HepG2 (cell line): Measurements from ENCODE around the gene SIRT1. TPM values are rescaled to one million over a fixed set of nuclear protein-coding genes. Genes with fewer than 3 reads are reported as not detected.

Experiments used
- ATAC-seq: fragments of 200-7000 bp; cut with Tn5 transposase; 3 replicates; pipeline ENCODE4 v1.9.1; 2020; ENCODE audit warnings: mild to moderate bottlenecking, moderate library complexity
- BruUV-seq: library from RNA; stranded (reverse); fragments of 400-500 nt; replicated peaks from 2 replicates; lab custom pipeline; 2021; lab: Mats Ljungman, UMichigan
- CTCF ChIA-PET: fragments of 300-600 bp; formaldehyde crosslinking; extraction: SDS; loops from one replicate; lab custom pipeline; 2021; ENCODE audit warnings: low total read pairs, inconsistent platforms, low intra/inter-chr PET ratio; lab: Yijun Ruan, JAX
- POLR2A ChIA-PET: fragments of 350-600 bp; sonication (Branson Sonifier 250); formaldehyde crosslinking; loops from one replicate; lab custom pipeline; 2020; ENCODE audit warnings: antibody characterized with exemption, inconsistent platforms; lab: Yijun Ruan, JAX
- DNase-seq: peaks from one replicate; pipeline ENCODE4 v3.0.0-alpha.2; 2015; ENCODE audit warnings: low spot score
- FAIRE-seq: peaks from 3 replicates; lab custom pipeline; 2011; peaks lifted over from hg19 to GRCh38; lab: Jason Lieb, UNC
- H2AFZ ChIP-seq: one replicate; pipeline ENCODE4 v1.6.1; 2011; ENCODE audit warnings: low read length, inconsistent platforms
- H3K27ac ChIP-seq: fragments of 300-600 bp; 3 replicates; pipeline ENCODE4 v1.8.0; 2011; ENCODE audit warnings: mixed run types, mild to moderate bottlenecking, mixed read lengths, low read length, inconsistent platforms; ENCODE audit not compliant: insufficient read depth; ENCODE audit errors: extremely low read length
- H3K27me3 ChIP-seq, 2 experiments: fragments of 200-600 bp in 1 of 2; 2 replicates in 1 of 2; 3 replicates in 1 of 2; pipeline versions ENCODE4 v1.6.0 to v1.8.0; 2011; ENCODE audit warnings: low read length in 2 of 2, mild to moderate bottlenecking in 2 of 2, moderate library complexity in 2 of 2, inconsistent platforms in 1 of 2; ENCODE audit not compliant: insufficient read depth in 2 of 2, control insufficient read depth in 1 of 2
- H3K36me3 ChIP-seq, 2 experiments: fragments of 200-600 bp in 1 of 2; replicated peaks in 1 of 2; 2 replicates in 1 of 2; 3 replicates in 1 of 2; pipeline versions ENCODE4 v1.5.1 to v1.8.0; 2011; ENCODE audit warnings: low read length in 2 of 2, inconsistent platforms in 1 of 2; ENCODE audit not compliant: insufficient read depth in 2 of 2, control insufficient read depth in 1 of 2
- H3K4me1 ChIP-seq: 2 replicates; pipeline ENCODE4 v1.5.1; 2012; ENCODE audit warnings: low read length, inconsistent platforms; ENCODE audit not compliant: insufficient read depth
- H3K4me2 ChIP-seq: 2 replicates; pipeline ENCODE4 v1.6.0; 2011; ENCODE audit warnings: low read depth, low read length, inconsistent platforms
- H3K4me3 ChIP-seq, 3 experiments: fragments of 200-600 bp in 1 of 3; sonication (generic), shearing (Covaris generic) in 1 of 3; replicated peaks in 1 of 3; 2 replicates each; pipeline ENCODE4 v1.5.1; 2011 to 2016; ENCODE audit warnings: low read length in 3 of 3, inconsistent platforms in 2 of 3, low read depth in 2 of 3, mild to moderate bottlenecking in 2 of 3, control low read depth in 1 of 3, mixed read lengths in 1 of 3; ENCODE audit not compliant: insufficient read depth in 1 of 3
- H3K79me2 ChIP-seq: one replicate; pipeline ENCODE4 v1.6.1; 2011; ENCODE audit warnings: low read length, inconsistent platforms; ENCODE audit not compliant: insufficient read depth
- H3K9ac ChIP-seq: 2 replicates; pipeline ENCODE4 v1.6.0; 2011; ENCODE audit warnings: mild to moderate bottlenecking, low read depth, low read length, inconsistent platforms; ENCODE audit not compliant: insufficient read depth
- H3K9me3 ChIP-seq: 2 replicates; pipeline ENCODE4 v1.5.1; 2012; ENCODE audit warnings: mild to moderate bottlenecking, low read length
- H4K20me1 ChIP-seq: 2 replicates; pipeline ENCODE4 v1.6.0; 2011; ENCODE audit warnings: inconsistent platforms, mild to moderate bottlenecking, low read length, moderate library complexity; ENCODE audit not compliant: insufficient read depth
- CERS6 ChIP-seq: sonication (generic); formaldehyde crosslinking; IDR thresholded peaks from 2 replicates; pipeline ENCODE4 v1.5.0; 2020; ENCODE audit warnings: missing genetic modification reagents
- DRAP1 ChIP-seq: IDR thresholded peaks from 2 replicates; pipeline ENCODE4 v1.6.1; 2016; ENCODE audit warnings: missing genetic modification reagents, missing compliant biosample characterization
- MTA3 ChIP-seq: sonication (generic); formaldehyde crosslinking; IDR thresholded peaks from 2 replicates; pipeline ENCODE4 v1.4.0; 2020; ENCODE audit warnings: missing genetic modification reagents
- ZFP36L2 ChIP-seq: sonication (generic); formaldehyde crosslinking; IDR thresholded peaks from 2 replicates; pipeline ENCODE4 v1.4.0; 2020; ENCODE audit warnings: missing genetic modification reagents
- ZNF354B ChIP-seq: sonication (generic); formaldehyde crosslinking; IDR thresholded peaks from 2 replicates; pipeline ENCODE4 v1.8.0; 2022; ENCODE audit warnings: mild to moderate bottlenecking, missing genetic modification reagents
- WGBS: methylation state at CpG from one replicate; pipeline ENCODE4 v1.1.6; 2017; ENCODE audit warnings: low lambda C conversion rate; 5-methylcytosine and 5-hydroxymethylcytosine counted together
- in situ Hi-C: cut with HindIII; loops from 2 replicates; pipeline ENCODE4 v1.10.0; 2017; ENCODE audit warnings: low pct_unique_long_range_greater_than_20kb; ENCODE audit not compliant: extremely low pct_ligation_motif_present
- intact Hi-C: fragments of 100-400 bp; cut with micrococcal nuclease; formaldehyde crosslinking; loops from one replicate; pipeline ENCODE4 v1.10.0; 2022; ENCODE audit not compliant: unreplicated experiment
- polyA plus RNA-seq, 8 experiments: library from polyadenylated mRNA; depleted of rRNA in 3 of 8; stranded (reverse) in 7 of 8; unstranded in 1 of 8; fragments of >200 nt; fragmentation: Illumina TruSeq in 4 of 8; extraction: Trizol in 4 of 8; gene quantifications; 2 replicates each; pipeline versions ENCODE4 v1.2.1 to v1.2.3, GENCODE V29; 2011 to 2016; ENCODE audit warnings: low read depth in 4 of 8, missing spikeins in 1 of 8, mixed read lengths in 1 of 8; ENCODE audit not compliant: insufficient read depth in 1 of 8
- total RNA-seq, 5 experiments: library from RNA; depleted of rRNA; stranded (reverse); fragments of >200 nt; fragmentation: Illumina TruSeq; extraction: Trizol; gene quantifications; 2 replicates each; pipeline ENCODE4 v1.2.3, GENCODE V29; 2016; ENCODE audit warnings: low read depth in 1 of 5

Gene SIRT1
- total and polyA plus RNA-seq, 2 of the 13 experiments (the other 11 are each of a cell fraction or from before 2014, with no cell fraction given), result 9.4 to 10.2 TPM

- Histone ChIP-seq H3K4me2 (no peak overlapping the region), H3K9ac (no peak overlapping the region), H3K4me1 (peaks cover 23% of the 10 kb centered on the region), H2AFZ (no peak overlapping the region), H4K20me1 (no peaks in the 10 kb centered on the region), H3K27me3 (no peaks in the 10 kb centered on the region), H3K4me3 (no peak overlapping the region), H3K27ac (no peak overlapping the region), H3K9me3 (no peaks in the 10 kb centered on the region), H3K36me3 (no peaks in the 10 kb centered on the region), H3K79me2 (no peaks in the 10 kb centered on the region)
- CTCF ChIA-PET, result no interaction called here
- intact Hi-C loops (loop anchor here (10.0 kb wide), 1 partner anchor 221 kb away; the partner anchor contains the start of gene HERC4), in situ Hi-C loops (loop anchor here (5.0 to 25.0 kb wide), 4 partner anchors 66 to 459 kb away; no protein-coding TSS in a partner anchor)
- DNase-seq (no peak), FAIRE-seq (no peak), ATAC-seq (no peak)
- POLR2A ChIA-PET, result no interaction called here
- TF ChIP-seq CERS6 (CRISPR knock-in tag) (no peak), ZNF354B (CRISPR knock-in tag) (no peak), MTA3 (no peak), ZFP36L2 (no peak)
- WGBS, result 73% methylated on average over 3 of the region's 3 CpGs
- no TSS peak for BruUV-seq
Measured at GRCh38 chr10:67853512-67853911, 30.9 kb upstream of the SIRT1 start.

- no peak for ATAC-seq
- no peak overlapping the region for H2AFZ ChIP-seq
- H3K36me3 ChIP-seq, result no peaks in the 10 kb centered on the region
- no peak for TF ChIP-seq DRAP1 (CRISPR knock-in tag)
- POLR2A ChIA-PET, result no interaction called here
- no peaks in the 10 kb centered on the region; a peak in 1 of 5 replicates for H3K27me3 ChIP-seq
- CTCF ChIA-PET, result no interaction called here
- 70% methylated on average over 2 of the region's 2 CpGs for WGBS
- in situ Hi-C loops, result loop anchor here (10.0 to 25.0 kb wide), 2 partner anchors 356 to 453 kb away; no protein-coding TSS in a partner anchor
- no peaks in the 10 kb centered on the region for H4K20me1 ChIP-seq
- H3K79me2 ChIP-seq, result no peaks in the 10 kb centered on the region
- H3K9me3 ChIP-seq, result no peaks in the 10 kb centered on the region
- peaks cover 11% of the 10 kb centered on the region; the same call in 1 of the 2 replicates for H3K4me1 ChIP-seq
- intact Hi-C loops, result loop anchor here (10.0 kb wide), 1 partner anchor 216 kb away; the partner anchor contains the start of gene HERC4
- BruUV-seq, result no TSS peak
- no peak overlapping the region for H3K9ac ChIP-seq
- no peak overlapping the region for H3K4me2 ChIP-seq
- DNase-seq, result no peak
- no peak overlapping the region for H3K4me3 ChIP-seq
- H3K27ac ChIP-seq, result no peak overlapping the region
- no peak for FAIRE-seq
Measured at GRCh38 chr10:67858971-67859370, 25.5 kb upstream of the SIRT1 start.
